ENCODE measurements around the gene EPHB1. TPM values are rescaled to one million over a fixed set of nuclear protein-coding genes. Genes with fewer than 3 reads are reported as not detected.

Gene EPHB1
- total and polyA plus RNA-seq, 8 donors: 0.02 to 1.4 (median 0.43) TPM

DNA sequence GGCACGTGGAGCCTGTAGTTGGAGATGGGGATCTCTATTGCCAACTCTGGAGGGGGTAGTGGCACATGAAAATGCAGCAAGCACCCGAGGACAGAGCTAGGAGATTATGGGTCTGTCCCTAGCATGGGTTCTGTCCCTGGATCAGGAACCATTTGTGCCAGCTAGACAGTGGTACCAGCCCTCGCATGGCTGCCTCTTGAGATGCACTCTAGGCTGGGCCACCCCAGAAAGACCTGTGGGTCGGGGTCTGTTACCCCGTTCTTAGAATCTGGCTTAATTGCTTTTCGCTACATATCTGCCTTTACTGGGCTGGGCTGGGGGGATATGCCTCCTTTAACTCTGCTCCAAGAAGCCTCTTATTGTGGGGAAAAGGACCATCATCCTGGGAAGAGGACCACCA lies 54.5 kb downstream of the EPHB1 start:
- Histone ChIP-seq H3K27me3 (no peaks in the 10 kb centered on the region), H3K27ac (no peak overlapping the region), H3K4me3 (no peak overlapping the region), H3K36me3 (no peaks in the 10 kb centered on the region), H3K9me3 (no peaks in the 10 kb centered on the region), H3K4me1 (no peaks in the 10 kb centered on the region)
- intact Hi-C loops (cut with DNase I): no loop called here
- WGBS, 2 donors: 71 to 82% methylated on average over 6 of the region's 6 CpGs
- TF ChIP-seq, protein P1, sequence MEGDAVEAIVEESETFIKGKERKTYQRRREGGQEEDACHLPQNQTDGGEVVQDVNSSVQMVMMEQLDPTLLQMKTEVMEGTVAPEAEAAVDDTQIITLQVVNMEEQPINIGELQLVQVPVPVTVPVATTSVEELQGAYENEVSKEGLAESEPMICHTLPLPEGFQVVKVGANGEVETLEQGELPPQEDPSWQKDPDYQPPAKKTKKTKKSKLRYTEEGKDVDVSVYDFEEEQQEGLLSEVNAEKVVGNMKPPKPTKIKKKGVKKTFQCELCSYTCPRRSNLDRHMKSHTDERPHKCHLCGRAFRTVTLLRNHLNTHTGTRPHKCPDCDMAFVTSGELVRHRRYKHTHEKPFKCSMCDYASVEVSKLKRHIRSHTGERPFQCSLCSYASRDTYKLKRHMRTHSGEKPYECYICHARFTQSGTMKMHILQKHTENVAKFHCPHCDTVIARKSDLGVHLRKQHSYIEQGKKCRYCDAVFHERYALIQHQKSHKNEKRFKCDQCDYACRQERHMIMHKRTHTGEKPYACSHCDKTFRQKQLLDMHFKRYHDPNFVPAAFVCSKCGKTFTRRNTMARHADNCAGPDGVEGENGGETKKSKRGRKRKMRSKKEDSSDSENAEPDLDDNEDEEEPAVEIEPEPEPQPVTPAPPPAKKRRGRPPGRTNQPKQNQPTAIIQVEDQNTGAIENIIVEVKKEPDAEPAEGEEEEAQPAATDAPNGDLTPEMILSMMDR (IDR thresholded peaks at IDR 0.05): no peak
- no peak for FAIRE-seq
- no peak for DNase-seq
- no peak for ATAC-seq

DNA sequence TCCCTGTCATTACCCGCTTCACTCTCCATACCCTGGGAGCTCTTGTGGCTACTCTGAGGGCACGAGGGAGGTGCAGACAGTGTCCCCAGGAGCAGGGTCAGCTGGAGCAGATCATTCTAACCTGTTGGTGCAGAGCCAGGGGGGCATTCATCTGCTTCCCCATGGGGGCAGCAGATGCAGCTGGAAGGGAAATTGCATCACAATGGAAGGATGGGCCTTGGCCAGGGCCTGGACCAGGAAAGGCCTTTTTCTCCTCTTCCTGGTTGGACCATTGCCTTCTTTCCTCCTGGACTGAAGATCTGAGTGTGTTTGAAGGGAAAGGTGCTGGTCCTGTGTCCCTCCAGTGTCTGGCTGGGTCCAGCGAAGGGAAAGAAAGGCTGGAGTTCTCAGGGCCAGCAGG lies 55.7 kb downstream of the EPHB1 start:
- TF ChIP-seq, protein P1 (IDR thresholded peaks at IDR 0.05): no peak

DNA sequence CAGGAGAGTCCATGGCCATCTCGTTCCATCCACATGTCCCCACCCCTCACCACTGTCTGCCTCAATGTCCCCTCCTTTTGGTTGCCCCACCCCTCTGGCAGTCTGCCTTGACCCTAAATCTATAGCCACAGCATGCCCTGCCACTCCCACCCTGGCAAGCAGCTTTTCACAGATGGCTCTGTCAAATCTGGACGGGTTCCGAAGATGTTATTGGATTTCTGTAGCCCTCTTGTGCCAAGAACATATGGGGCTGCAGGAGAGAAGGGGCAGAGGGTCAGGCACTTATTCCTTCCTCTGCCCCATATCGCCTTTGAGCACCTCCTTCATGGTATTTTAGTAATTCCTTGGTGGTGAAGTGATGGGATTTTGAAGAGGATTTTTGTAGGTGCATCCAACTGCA lies 57.1 kb downstream of the EPHB1 start:
- 52 to 88% methylated on average over 4 of the region's 4 CpGs for WGBS, 2 donors

More for the DNA sequence above, 55.7 kb downstream of the EPHB1 start:
- no peak for ATAC-seq
- no peaks in the 10 kb centered on the region for H3K4me1 ChIP-seq
- H3K27ac ChIP-seq: no peak overlapping the region
- intact Hi-C loops (cut with DNase I): no loop called here
- no peak for DNase-seq
- H3K36me3 ChIP-seq: no peaks in the 10 kb centered on the region
- no peaks in the 10 kb centered on the region for H3K27me3 ChIP-seq
- FAIRE-seq: no peak
- 78 to 79% methylated on average over 3 of the region's 3 CpGs for WGBS, 2 donors
- H3K9me3 ChIP-seq: no peaks in the 10 kb centered on the region
- H3K4me3 ChIP-seq: no peak overlapping the region

GRCh38 chr3:134852893-134853351 lies 57.9 kb downstream of the EPHB1 start:
- Histone ChIP-seq H3K27ac (no peak overlapping the region), H3K27me3 (no peaks in the 10 kb centered on the region), H3K4me3 (no peak overlapping the region), H3K36me3 (no peaks in the 10 kb centered on the region), H3K9me3 (no peaks in the 10 kb centered on the region), H3K4me1 (no peaks in the 10 kb centered on the region)
- TF ChIP-seq, protein P1 (IDR thresholded peaks at IDR 0.05): no peak
- 64% methylated on average over 4 of the region's 4 CpGs for whole genome bisulfite sequencing, 2 donors
- ATAC-seq (peak in 2 of 4 donors; percentile 11 to 39), FAIRE-seq (no peak), DNase-seq (no peak)
- intact Hi-C loops (cut with DNase I): no loop called here

More for the DNA sequence above, 57.1 kb downstream of the EPHB1 start:
- intact Hi-C loops (cut with DNase I): no loop called here
- no peak for FAIRE-seq
- TF ChIP-seq, protein P1 (IDR thresholded peaks at IDR 0.05): no peak
- ATAC-seq: no peak
- DNase-seq: no peak
- Histone ChIP-seq H3K27me3 (no peaks in the 10 kb centered on the region), H3K27ac (no peak overlapping the region), H3K36me3 (no peaks in the 10 kb centered on the region), H3K9me3 (no peaks in the 10 kb centered on the region), H3K4me3 (no peak overlapping the region), H3K4me1 (no peaks in the 10 kb centered on the region)

DNA sequence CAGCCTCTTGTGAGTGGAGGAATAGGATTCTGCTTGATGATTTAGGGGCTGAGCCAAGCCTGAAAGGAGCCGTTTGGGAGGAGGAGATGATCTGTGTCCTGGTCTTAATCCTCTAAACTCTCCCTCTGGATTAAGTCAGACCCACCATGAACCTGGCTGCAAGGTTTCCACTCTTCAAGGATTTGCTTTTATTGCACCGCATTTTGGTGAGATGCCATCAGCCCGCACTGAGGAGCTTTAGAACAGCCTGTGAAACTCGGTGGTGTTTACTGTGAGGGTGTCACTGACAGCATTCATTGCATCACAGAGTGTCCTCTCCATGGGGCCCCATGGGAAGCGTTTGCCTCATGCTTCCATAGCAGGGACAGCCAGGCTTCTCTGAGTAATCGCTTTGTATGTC lies 59.2 kb downstream of the EPHB1 start:
- TF ChIP-seq, protein P1 (IDR thresholded peaks at IDR 0.05): no peak
- Histone ChIP-seq H3K4me3 (no peak overlapping the region), H3K36me3 (no peaks in the 10 kb centered on the region), H3K27ac (no peak overlapping the region), H3K9me3 (no peaks in the 10 kb centered on the region), H3K27me3 (no peaks in the 10 kb centered on the region), H3K4me1 (no peaks in the 10 kb centered on the region)
- intact Hi-C loops (cut with DNase I): no loop called here
- no peak for ATAC-seq
- 52 to 53% methylated on average over 6 of the region's 6 CpGs for whole genome bisulfite sequencing, 2 donors
- no peak for DNase-seq
- FAIRE-seq: no peak
